ENCODE data around the gene C16orf89.
A peak's percentile ranks its signal among the peaks of the same experiment; 100 is the strongest.
"Not testable (repeated sequence)": the region's sequence is repeated elsewhere in the genome, so short reads cannot be mapped to it uniquely, and the experiment has no call there.

Gene C16orf89, protein sequence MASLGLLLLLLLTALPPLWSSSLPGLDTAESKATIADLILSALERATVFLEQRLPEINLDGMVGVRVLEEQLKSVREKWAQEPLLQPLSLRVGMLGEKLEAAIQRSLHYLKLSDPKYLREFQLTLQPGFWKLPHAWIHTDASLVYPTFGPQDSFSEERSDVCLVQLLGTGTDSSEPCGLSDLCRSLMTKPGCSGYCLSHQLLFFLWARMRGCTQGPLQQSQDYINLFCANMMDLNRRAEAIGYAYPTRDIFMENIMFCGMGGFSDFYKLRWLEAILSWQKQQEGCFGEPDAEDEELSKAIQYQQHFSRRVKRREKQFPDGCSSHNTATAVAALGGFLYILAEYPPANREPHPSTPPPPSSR

DNA sequence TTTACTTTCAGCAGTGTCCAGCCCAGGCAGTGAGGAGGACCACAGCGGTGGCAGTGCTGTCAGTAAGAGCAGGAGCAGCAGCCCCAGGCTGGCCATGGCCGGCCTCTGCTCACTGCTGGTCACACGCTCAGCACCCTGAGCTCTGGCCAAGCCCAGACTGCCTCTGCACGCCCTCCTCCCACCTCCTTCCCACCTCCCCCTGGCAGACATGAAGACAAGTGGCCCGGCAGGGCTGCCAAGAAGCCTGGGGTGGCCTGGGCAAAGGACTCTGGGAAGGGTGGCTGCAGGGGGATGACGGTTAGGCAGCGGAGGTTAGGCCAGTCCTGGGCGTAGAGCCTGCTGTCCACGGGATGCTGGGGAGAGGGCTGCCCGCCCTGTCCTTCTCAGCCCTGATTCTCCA, at the start of gene C16orf89:
Gene C16orf89, minus strand, starts transcription at position 144 of the 400 bp plus-strand sequence. Its CDS starts 48 bp downstream, at position 96.
- no peak for DNase-seq (ENCODE audit: low read depth)

DNA sequence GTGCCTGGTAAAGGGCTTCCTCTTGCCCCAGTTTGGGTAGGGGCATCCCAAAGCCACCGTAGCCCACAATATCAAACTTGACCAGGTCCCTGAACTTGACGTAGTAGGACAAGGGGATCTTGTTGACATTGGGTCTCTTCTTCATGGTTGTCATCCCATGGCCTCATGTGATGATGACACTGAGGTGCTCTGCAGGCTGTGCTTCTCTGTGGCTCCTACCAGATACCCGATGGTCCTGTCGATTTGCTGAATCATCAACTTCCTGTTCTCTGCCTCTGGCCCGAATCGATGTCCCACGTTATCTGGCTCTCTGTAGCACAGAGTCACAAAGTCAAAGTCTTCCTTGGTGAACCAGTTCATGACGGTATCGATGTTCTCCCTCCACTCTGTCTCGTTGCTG, 45.2 kb upstream of the C16orf89 start:
- DNase-seq (ENCODE audit: low read depth) = not testable (repeated sequence)

DNA sequence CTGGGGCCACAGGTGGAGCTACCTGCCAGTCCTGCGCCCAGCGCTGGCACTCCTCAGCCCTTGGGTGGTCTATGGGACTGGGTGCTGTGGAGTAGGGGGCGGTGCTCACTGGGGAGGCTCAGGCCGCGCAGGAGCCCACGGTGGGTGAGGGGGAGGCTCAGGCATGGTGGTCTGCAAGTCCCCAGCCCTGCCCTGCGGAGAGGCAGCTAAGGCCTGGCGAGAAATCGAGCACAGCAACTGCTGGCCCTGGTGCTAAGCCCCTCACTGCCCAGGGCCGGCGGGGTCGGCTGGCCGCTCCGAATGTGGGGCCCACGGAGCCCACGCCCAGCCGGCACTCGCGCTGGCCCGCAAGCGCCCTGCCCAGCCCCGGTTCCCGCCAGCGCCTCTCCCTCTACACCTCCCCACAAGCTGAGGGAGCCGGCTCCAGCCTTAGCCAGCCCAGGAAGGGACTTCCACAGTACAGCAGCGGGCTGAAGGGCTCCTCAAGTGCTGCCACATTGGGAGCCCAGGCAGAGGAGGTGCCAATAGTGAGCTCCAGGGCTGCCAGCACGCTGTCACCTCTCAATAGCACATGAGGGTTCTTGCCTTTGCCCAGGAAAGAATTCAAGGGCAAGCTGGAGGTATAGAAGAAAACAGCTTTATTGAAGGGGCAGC, 42.9 kb upstream of the C16orf89 start:
- no peak for DNase-seq (ENCODE audit: low read depth)

DNA sequence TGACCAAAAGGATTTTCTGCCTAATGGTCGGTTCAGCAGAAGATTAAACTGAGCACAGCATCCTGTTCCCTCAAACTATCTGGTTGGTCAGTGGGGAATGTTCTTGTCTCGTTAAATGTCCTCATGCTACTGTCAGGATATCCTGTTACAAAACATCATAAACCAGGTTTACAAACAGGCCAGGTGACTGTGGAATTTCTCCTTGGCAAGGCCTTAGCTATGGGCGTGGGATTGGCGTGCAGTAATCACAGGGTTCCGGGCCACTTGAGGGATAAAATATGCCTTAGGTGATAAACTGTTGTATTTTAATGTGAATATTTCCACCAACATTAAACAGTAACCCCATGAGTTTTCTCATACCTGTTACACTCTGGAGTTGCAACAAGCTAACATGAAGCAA, 39.3 kb upstream of the C16orf89 start:
- DNase-seq (ENCODE audit: low read depth) = not testable (repeated sequence)

DNA sequence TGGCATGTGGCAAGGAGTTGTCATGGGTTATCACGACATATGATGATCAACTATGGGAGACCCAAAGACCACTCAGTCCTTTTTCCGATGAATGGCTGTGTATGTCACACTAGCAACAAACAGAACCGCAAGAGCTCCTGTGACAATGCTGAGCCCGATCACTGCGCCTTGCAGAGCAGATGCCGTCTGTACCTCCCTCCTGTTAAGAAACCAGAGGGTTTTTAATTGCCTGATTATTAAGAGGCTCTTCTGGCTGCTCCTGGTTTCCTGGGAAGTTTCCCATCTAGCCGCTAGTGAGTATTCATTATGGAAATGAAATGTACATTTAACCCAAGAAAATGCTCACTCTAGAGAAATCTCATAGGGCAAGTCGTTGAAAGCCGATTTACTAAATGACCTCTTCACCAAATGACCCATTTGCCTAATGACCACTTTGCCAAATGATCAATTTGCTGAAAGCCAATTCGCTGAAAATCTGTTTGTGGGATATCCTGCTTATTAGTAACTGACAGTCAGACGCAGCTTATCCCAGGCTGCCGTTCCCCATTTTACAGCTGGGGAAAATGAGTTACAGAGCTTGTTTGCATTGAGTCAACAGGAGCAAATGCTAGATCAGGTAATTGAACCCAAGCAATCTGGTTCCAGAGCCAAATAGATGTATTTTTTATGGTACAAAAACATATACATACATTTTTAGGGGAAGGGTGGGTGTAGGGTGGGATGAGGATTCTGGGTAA, 37.7 kb upstream of the C16orf89 start:
- not testable (repeated sequence) for DNase-seq (ENCODE audit: low read depth)

DNA sequence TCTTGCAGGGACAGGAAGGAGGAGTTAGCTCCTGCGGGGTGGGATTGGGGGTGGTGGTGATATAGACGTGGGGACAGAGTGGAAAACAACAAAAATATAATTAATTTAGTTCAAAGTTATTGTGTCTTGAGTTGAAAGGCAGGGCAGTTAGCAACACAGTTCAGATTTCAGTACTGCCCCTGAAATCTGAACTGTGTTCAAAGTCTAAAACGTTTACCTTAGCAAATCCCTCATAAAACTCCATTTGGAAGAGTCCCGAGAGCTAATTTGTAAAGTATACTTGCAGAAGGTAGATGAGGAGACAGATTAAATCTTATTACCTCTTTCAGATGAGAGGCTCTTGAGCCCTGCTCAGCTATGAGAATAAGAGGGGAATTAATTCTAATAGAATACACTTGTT, 33.4 kb upstream of the C16orf89 start:
- DNase-seq (ENCODE audit: low read depth) = not testable (repeated sequence)

DNA sequence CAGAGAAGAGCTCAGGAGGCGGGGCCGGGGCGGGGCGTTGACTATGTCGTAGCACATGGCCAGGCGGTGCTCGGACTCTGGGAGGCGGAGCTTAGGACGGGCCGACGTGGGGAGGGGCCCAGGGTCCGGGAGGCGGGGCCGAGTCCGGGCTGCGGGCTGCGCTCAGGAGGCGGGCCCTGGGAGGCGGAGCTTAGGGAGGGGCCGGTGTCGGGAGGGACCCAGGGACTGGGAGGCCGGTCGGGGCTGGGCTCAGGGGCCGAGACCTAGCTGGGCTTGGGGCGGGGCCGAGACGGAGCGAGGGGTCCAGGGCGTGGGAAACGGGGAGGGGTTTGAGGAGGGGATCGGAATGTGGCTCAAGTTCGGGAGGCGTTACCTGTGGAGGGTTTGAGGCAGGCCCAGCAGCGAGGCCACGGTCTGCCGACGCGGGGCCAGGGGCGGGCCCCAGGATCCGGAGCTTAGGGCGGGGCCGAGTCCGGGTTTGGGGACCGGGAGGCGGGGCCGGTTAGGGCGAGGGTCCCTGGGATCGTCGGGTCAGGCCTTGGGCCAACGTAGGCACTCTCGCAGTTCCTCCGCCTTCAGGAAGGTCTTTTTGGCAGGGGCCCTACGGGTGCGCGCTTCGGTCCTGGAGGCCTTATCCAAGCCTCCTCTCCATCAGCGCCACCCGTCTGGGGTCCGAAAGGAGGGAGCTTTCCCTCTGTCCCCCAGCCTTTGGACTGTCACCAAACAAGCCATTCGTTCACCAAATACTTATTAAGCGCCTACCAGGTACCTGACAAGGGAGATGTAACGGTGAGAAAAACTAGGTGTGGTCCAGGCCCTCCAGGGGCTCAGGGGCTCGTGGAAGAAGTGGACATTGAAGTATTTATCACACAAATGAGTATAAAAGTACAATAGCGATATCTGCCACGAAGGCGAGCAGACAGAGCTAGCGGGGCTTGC, 32.7 kb upstream of the C16orf89 start:
- not testable (repeated sequence) for DNase-seq (ENCODE audit: low read depth)

DNA sequence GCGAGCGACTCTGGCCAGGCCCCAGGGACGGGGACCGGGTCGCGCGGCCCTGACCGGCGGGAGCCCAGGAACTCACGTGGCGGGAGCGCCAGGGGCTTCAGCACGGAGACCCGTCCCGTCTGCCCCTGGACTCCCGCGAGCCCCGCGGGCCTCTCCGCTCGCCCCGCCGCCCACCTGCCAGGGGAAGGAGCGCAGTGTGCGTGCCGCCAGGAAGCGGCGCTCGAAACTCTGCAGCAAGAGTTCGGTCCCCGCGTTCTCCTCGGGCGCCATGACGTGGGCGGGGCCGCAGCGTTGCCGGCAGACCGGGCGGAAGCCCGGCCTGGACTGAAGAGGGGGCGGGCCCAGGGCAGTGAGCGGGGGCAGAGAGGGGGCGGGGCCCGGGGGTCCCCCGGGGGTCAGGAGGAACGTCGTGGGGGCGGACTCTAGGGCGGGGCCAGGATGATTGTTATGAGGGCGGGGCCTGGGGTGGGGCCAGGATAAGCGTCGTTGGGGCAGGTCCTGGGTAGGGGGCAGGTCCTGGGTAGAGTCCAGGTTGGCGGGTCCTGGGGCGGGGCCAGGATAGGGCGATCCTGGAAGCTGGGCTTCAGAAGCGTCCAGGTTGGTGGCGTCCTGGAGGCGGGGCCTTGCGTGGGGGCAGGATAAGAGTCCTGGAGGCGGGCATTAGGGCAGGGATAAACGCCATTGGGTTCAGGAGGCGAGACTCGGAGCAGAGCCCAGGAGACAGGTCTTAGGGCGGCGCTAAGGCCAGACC, 31.9 kb upstream of the C16orf89 start, which contains the start of gene EEF2KMT:
Gene EEF2KMT, minus strand, starts transcription at position 326 of the 751 bp plus-strand sequence. Its CDS starts 56 bp downstream, at position 270.
- peak; percentile 97 for DNase-seq (ENCODE audit: low read depth)

DNA sequence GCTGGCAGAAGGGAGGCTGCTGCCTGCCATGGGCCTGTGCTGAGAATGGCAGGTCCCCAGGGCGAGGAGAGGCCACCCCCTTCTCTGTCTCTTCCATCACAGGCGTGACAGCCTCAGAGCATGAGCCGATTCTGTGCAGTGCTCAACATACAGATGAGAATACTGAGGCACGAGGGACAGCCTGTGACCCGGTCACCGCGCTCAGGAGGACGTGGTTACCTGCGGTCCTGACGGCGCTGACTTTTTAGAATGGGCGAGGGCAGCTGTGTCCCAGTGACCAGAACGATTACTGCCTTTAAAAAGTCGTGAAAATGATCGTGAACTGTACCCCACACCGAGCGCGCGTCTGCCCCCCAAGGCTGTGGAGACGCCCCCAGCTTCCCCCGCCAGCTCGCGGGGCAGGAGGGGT, 31.3 kb upstream of the C16orf89 start:
- DNase-seq (ENCODE audit: low read depth) = not testable (repeated sequence)

DNA sequence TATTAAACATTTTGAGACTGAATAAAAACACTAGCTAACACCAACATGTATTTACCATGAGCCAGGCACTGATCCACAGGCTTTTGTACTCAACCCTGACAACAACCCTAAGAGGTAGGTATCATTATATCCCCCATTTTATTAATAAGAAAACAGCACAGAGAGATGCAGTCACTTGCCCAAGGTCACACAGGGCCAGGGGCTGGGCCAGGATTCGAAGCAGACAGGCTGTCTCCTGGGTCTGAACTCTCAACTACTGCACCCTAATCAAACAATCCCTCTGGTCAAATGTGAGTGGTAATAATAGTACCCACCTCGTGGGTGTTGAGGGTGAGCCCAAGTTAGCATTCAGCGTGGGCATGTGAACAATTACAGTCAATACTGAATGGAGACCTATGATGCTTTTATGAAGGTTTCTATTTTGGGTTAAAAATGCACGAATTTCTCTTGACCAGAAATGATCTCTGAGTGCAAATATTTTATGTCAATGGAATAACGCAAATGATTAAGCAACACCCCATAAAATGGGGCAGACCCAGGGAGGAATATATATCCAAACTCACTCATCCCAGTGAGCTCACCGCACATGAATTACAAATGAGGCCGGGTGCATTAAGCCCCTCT, 30.8 kb upstream of the C16orf89 start:
- DNase-seq (ENCODE audit: low read depth) = not testable (repeated sequence)

DNA sequence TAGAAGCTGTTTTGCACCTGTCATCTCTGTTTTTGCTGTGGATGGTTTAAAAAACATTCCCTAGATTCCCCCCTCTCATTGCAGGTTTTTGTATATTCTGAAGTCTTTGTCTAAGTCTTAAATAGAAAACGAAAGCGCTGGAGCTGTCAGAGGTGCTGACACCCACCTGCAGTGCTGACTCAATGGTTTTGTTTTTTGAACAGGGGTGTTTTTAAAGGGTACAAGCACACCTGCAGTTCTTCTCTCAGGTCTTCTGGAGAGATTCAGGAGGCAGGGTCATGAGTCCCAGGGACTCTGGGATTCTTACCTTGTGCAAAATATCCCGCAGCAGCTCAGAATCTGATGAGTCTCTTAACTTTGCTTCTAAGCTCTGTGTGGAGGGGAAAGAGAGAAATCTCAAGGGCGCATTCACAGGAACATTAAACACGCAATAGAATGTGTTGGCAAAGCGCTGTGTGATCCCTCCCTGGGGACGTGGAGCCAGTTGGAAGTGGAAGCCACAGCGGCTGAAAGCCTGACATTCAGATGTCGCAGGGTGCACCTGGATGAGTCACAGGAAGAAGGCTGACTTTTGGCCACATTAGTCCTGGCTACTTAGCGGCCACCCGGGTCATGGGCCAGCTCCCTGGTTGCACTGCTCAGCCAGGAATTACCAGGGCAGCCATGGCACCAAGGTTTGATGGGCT, 29.5 kb upstream of the C16orf89 start:
- not testable (repeated sequence) for DNase-seq (ENCODE audit: low read depth)

DNA sequence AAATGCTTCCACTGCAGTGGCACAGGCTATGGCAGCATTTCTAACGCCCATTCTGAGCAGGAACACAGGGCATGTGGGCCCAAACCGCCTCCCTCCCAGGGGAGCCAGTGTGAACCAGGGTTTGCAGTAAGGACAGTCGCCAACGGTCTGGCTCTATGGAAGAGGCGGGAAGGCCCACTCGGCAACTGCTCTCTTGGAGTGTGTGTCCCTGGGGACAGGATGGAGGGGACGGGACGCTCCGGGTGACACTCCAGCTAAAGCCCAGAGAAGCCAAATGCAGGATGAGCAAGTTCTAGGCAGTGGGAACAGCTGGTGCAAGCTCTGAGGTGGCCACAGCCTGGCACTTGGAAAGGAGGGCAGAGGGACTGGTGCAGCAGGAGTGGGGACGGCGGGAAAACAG, 28.0 kb upstream of the C16orf89 start:
- DNase-seq (ENCODE audit: low read depth) = not testable (repeated sequence)

DNA sequence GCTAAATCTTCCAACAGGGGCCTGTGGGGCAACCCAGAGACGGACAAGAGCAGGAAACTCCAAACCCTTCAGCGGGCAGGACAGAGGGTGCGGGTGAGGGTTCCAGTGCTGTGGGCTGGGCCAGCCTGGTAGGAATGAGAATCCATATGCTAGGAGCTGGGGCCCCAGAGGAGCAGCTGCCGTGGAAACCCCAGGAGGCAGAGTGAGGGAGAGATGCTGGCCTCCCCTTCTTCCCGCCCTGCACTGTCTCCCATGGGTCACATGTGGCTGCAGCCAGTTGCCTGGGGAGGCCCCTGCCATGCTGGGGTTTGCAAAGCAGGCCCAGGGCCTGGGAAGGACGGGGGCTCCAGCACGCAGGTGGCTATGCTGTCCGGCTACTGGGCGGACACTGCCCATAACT, 27.3 kb upstream of the C16orf89 start:
- not testable (repeated sequence) for DNase-seq (ENCODE audit: low read depth)

DNA sequence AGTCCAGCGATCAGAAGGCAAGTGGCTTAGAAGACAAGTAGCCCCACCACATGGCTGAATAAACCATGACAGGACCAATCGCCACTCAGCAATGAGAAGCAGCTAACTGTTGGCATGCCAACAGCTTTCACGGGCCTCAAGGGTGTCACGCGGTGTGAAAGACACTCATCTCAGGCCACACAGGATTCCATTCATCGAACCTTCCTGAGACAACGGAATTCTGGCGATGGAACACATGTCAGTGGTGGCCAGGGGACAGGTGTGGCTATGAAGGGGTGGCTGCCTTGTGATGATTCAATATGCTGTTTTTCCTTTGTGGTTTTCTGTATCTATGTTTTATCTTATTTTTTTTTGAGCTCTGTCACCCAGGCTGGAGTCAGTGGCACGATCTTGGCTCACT, 24.8 kb upstream of the C16orf89 start:
- DNase-seq (ENCODE audit: low read depth) = not testable (repeated sequence)

DNA sequence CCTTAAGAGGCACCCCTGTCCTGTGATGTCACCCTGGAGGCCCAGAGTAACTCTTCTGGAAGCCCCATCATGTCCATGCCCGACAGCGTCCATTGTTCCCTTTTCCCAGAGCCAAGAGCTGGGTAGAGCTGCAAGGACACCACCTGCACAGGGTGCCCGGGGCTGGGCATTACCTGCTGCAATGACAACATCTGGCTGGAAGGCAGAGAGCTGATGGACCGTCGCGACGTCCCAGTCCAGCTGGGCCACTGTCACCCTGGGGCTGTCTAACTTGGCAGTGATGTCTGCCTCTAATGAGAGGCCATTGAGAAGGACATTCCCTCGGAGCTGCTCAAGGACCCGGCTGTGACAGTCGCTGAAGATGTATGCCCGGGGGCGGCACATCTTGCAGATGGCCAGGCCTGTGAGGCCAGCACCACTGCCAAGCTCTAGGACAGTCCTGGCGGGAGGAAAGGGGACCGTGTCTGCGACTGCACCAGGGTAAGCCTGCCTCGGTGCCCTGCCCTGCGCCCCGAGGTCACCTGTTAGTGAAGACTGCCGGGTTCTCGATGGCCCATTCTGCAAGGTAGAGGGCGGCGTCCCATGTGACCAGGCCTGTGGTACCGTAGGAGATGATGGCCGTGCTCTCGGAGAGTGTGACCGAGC, 24.3 kb upstream of the C16orf89 start:
- DNase-seq (ENCODE audit: low read depth) = not testable (repeated sequence)

DNA sequence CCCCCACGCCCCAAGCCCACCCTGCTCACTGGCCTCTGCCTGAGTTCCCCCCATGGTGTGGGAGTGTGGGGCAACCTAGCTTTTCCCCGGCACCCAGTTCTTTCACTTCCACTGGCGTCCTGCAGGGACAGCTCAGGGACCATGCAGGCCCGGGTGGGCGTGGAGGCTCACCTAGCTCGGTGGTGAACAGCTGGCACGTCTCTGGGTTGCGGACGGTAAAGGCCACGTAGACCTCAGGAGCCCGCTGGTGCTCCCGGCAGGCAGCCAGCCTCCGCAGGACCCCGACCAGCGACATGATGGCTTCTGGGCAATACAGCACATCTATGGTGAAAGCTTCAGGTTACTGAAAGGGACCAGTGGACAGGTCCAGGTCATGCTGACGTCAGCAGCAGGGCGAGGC, 23.2 kb upstream of the C16orf89 start:
- DNase-seq (ENCODE audit: low read depth) = not testable (repeated sequence)

DNA sequence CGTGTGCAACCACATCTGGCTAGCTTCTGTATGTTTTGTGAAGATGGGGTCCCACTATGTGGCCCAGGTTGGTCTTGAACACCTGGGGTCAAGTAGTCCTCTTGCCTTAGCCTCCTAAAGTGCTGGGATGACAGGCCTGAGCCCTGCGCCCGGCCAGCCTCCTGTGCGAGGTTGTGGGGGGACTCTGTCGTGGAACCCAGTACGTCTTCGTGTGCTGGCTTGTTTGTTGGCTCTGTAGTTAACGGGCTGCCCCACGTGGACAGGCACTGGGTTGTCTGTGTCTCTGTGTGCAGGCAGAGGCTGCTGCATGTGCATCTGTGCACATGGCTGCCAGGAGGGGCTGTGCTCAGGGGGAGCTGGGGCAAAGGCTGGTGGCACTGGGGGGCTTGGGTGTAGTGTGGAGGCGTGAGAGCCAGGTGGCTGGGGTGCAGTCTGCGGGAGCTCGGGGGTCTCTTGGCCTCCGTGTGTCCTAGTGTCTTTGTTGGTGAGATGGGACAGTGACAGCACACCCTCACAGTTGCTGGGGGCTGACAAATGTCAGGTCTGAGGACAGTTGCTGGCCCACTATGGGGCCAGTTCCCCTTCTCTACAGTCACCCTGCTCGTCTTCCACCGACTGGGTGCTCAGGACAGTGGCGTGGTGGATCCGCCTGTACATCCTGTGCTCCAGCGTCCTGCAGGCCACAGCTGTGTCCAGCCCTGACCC, 22.5 kb upstream of the C16orf89 start:
- DNase-seq (ENCODE audit: low read depth) = not testable (repeated sequence)

DNA sequence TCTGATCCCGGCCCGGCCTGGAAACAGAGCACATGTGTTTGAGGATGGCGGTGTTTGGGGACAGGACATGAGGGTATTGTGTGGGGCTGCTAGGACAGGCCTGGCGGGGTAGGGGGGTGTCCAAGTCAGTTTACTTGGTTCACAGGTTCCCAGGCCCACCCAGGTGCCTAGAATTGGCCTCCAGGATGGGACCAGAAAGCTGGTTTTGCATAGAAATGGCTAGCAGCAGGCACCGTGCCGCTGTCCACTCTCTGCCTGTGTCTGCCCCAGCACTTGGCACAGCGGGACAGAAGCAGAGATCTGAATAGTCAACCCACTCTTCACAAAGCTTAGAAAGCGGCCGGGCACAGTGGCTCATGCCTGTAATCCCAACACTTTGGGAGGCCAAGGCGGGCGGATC, 20.0 kb upstream of the C16orf89 start:
- DNase-seq (ENCODE audit: low read depth) = not testable (repeated sequence)
